Large intestine (tissue), 3 donors: ENCODE data around the gene KRTAP4-5. TPM values are rescaled to one million over a fixed set of nuclear protein-coding genes. Genes with fewer than 3 reads are reported as not detected.
"Not testable (repeated sequence)": the region's sequence is repeated elsewhere in the genome, so short reads cannot be mapped to it uniquely, and the experiment has no call there.

ENCODE experiments used
- DNase-seq, 2 donors: peaks; one replicate each; pipeline versions ENCODE4 v3.0.0 to v3.0.0-alpha.2; 2013
- H3K27ac ChIP-seq: one replicate; pipeline ENCODE4 v1.5.1; 2013; ENCODE audit warnings: low read length
- H3K27me3 ChIP-seq: 2 replicates; pipeline ENCODE4 v1.6.1; 2013; ENCODE audit warnings: low read length; ENCODE audit not compliant: control insufficient read depth, insufficient read depth
- H3K36me3 ChIP-seq: 2 replicates; pipeline ENCODE4 v1.6.1; 2013; ENCODE audit warnings: low read length; ENCODE audit not compliant: control insufficient read depth, insufficient read depth
- H3K4me1 ChIP-seq: one replicate; pipeline ENCODE4 v1.6.1; 2013; ENCODE audit warnings: low read length; ENCODE audit not compliant: control insufficient read depth, insufficient read depth
- H3K4me3 ChIP-seq: one replicate; pipeline ENCODE4 v1.5.1; 2013; ENCODE audit warnings: low read length
- H3K9me3 ChIP-seq: one replicate; pipeline ENCODE4 v1.6.1; 2013; ENCODE audit warnings: mild to moderate bottlenecking, low read depth, low read length, moderate library complexity; ENCODE audit not compliant: control insufficient read depth
- WGBS: methylation state at CpG from one replicate; pipeline ENCODE4 v1.1.5; 2013; ENCODE audit warnings: low lambda C conversion rate; ENCODE audit not compliant: insufficient coverage; 5-methylcytosine and 5-hydroxymethylcytosine counted together
- polyA plus RNA-seq: library from polyadenylated mRNA; unstranded; fragments of 120-200 nt; gene quantifications from one replicate; pipeline ENCODE4 v1.2.1, GENCODE V29; 2013

The KRTAP4-5 gene
- polyA plus RNA-seq, 1 donor = not detected

- not testable (repeated sequence) for DNase-seq, H3K9me3 ChIP-seq, H3K4me3 ChIP-seq, H3K27ac ChIP-seq, H3K36me3 ChIP-seq, H3K4me1 ChIP-seq, H3K27me3 ChIP-seq
- no CpG with 5 or more reads among the region's 10 CpGs for WGBS
Measured at GRCh38 chr17:41148971-41149651, 514 bp downstream of the KRTAP4-5 start.

- no peaks in the 10 kb centered on the region for H3K36me3 ChIP-seq
- no peak for DNase-seq
- peaks cover 10% of the 10 kb centered on the region for H3K9me3 ChIP-seq
- peaks cover 3% of the 10 kb centered on the region for H3K27me3 ChIP-seq
- WGBS = 95% methylated on average over 2 of the region's 2 CpGs
- H3K4me3 ChIP-seq = no peak overlapping the region
- no peaks in the 10 kb centered on the region for H3K4me1 ChIP-seq
- H3K27ac ChIP-seq = no peak overlapping the region
Measured at GRCh38 chr17:41147531-41148204, 2.0 kb downstream of the KRTAP4-5 start.

- Histone ChIP-seq H3K36me3 (no peaks in the 10 kb centered on the region), H3K9me3 (peaks cover 11% of the 10 kb centered on the region), H3K4me3 (no peak overlapping the region), H3K27ac (no peak overlapping the region), H3K27me3 (peaks cover 3% of the 10 kb centered on the region), H3K4me1 (no peaks in the 10 kb centered on the region)
- WGBS = 80% methylated on average over 2 of the region's 2 CpGs
- DNase-seq = no peak
Measured at GRCh38 chr17:41145261-41145660, 4.4 kb downstream of the KRTAP4-5 start.

GRCh38 chr17:41144846-41145245 lies 4.8 kb downstream of the KRTAP4-5 start:
- peaks cover 3% of the 10 kb centered on the region for H3K27me3 ChIP-seq
- no peak overlapping the region for H3K4me3 ChIP-seq
- H3K36me3 ChIP-seq = no peaks in the 10 kb centered on the region
- H3K4me1 ChIP-seq = no peaks in the 10 kb centered on the region
- H3K27ac ChIP-seq = no peak overlapping the region
- DNase-seq = no peak
- H3K9me3 ChIP-seq = peaks cover 16% of the 10 kb centered on the region
- WGBS = 100% methylated on average over 1 of the region's 1 CpG

- Histone ChIP-seq H3K4me1 (no peaks in the 10 kb centered on the region), H3K27me3 (no peaks in the 10 kb centered on the region), H3K9me3 (peaks cover 18% of the 10 kb centered on the region), H3K36me3 (no peaks in the 10 kb centered on the region), H3K27ac (no peak overlapping the region), H3K4me3 (no peak overlapping the region)
- no peak for DNase-seq
Measured at GRCh38 chr17:41141361-41141760, 8.3 kb downstream of the KRTAP4-5 start.

GRCh38 chr17:41140360-41141131 lies 9.1 kb downstream of the KRTAP4-5 start, which contains the start of gene KRTAP4-6:
KRTAP4-6 (minus strand) TSS chr17:41140544; CDS start chr17:41140487, 57 bp downstream.
- 100% methylated on average over 1 of the region's 6 CpGs for WGBS
- H3K27me3 ChIP-seq = no peaks in the 10 kb centered on the region
- DNase-seq = no peak
- H3K36me3 ChIP-seq = no peaks in the 10 kb centered on the region
- peaks cover 18% of the 10 kb centered on the region for H3K9me3 ChIP-seq
- no peaks in the 10 kb centered on the region for H3K4me1 ChIP-seq
- no peak within 1 kb of the TSS for H3K4me3 ChIP-seq
- no peak within 1 kb of the TSS for H3K27ac ChIP-seq

GRCh38 chr17:41139865-41140264 lies 9.8 kb downstream of the KRTAP4-5 start:
- H3K4me3 ChIP-seq, H3K27me3 ChIP-seq, H3K4me1 ChIP-seq, H3K27ac ChIP-seq, DNase-seq, H3K36me3 ChIP-seq: not testable (repeated sequence)
- peaks cover 17% of the 10 kb centered on the region for H3K9me3 ChIP-seq
- no CpG with 5 or more reads among the region's 12 CpGs for WGBS

GRCh38 chr17:41133880-41134735 lies 15.5 kb downstream of the KRTAP4-5 start:
- 100% methylated on average over 1 of the region's 2 CpGs for WGBS
- Histone ChIP-seq H3K27ac (no peak overlapping the region), H3K4me1 (no peaks in the 10 kb centered on the region), H3K9me3 (no peaks in the 10 kb centered on the region), H3K36me3 (no peaks in the 10 kb centered on the region), H3K27me3 (no peaks in the 10 kb centered on the region), H3K4me3 (no peak overlapping the region)
- DNase-seq = no peak

- Histone ChIP-seq H3K27ac (no peak overlapping the region), H3K9me3 (no peaks in the 10 kb centered on the region), H3K4me3 (no peak overlapping the region), H3K4me1 (no peaks in the 10 kb centered on the region), H3K36me3 (no peaks in the 10 kb centered on the region), H3K27me3 (no peaks in the 10 kb centered on the region)
- 100% methylated on average over 1 of the region's 3 CpGs for WGBS
- DNase-seq = no peak
Measured at GRCh38 chr17:41131979-41132378, 17.6 kb downstream of the KRTAP4-5 start.

- Histone ChIP-seq H3K27ac (no peak overlapping the region), H3K4me3 (no peak overlapping the region), H3K9me3 (no peaks in the 10 kb centered on the region), H3K27me3 (no peaks in the 10 kb centered on the region), H3K4me1 (no peaks in the 10 kb centered on the region), H3K36me3 (no peaks in the 10 kb centered on the region)
- 83% methylated on average over 1 of the region's 1 CpG for WGBS
- no peak for DNase-seq
Measured at GRCh38 chr17:41127371-41127770, 22.3 kb downstream of the KRTAP4-5 start.
